HCT116 (cell line): ENCODE results near the gene SLC25A30. TPM values are rescaled to one million over a fixed set of nuclear protein-coding genes. Genes with fewer than 3 reads are reported as not detected.
A peak's percentile ranks its signal among the peaks of the same experiment; 100 is the strongest.

Source experiments
- ATAC-seq: fragments of 200-7000 bp; cut with Tn5 transposase; 2 replicates; pipeline ENCODE4 v1.9.1; 2020; ENCODE audit warnings: mild to moderate bottlenecking, moderate library complexity
- Bru-seq: library from RNA; stranded (reverse); fragments of 400-500 nt; gene quantifications from one replicate; lab custom pipeline; 2021; lab: Mats Ljungman, UMichigan
- BruChase-seq, 2 experiments: library from RNA; stranded (reverse); fragments of 400-500 nt; gene quantifications; one replicate each; lab custom pipeline; 2021; lab: Mats Ljungman, UMichigan
- BruUV-seq: library from RNA; stranded (reverse); fragments of 400-500 nt; replicated peaks from 2 replicates; lab custom pipeline; 2021; lab: Mats Ljungman, UMichigan
- CTCF ChIA-PET: fragments of 300-600 bp; sonication (Branson Sonifier 250); formaldehyde crosslinking; loops from one replicate; lab custom pipeline; 2021; ENCODE audit warnings: antibody characterized with exemption; lab: Charles Lee
- POLR2A ChIA-PET: fragments of 300-600, 350-600 bp; sonication (Branson Sonifier 250); formaldehyde crosslinking; loops from one replicate; lab custom pipeline; 2021; ENCODE audit warnings: antibody characterized with exemption; lab: Charles Lee
- RAD21 ChIA-PET, 2 experiments: fragments of 300-600 bp; sonication (Branson Sonifier 250); formaldehyde crosslinking; loops; one replicate each; lab custom pipeline; 2023; ENCODE audit warnings: low total read pairs in 2 of 2; ENCODE audit not compliant: uncharacterized antibody in 2 of 2, unreplicated experiment in 2 of 2, low non-redundant PET in 1 of 2; lab: Charles Lee
- DNase-seq: peaks from one replicate; pipeline ENCODE4 v3.0.0-alpha.2; 2010; ENCODE audit warnings: low read depth, low spot score
- H2AFZ ChIP-seq: fragments of 200-600 bp; shearing (Covaris generic), sonication (generic); 2 replicates; pipeline ENCODE4 v1.6.1; 2017; ENCODE audit warnings: low read depth, mixed run types, mixed read lengths, antibody characterized with exemption, low read length; ENCODE audit not compliant: poor library complexity, severe bottlenecking
- H3K27ac ChIP-seq: 2 replicates; pipeline ENCODE4 v1.5.1; 2012; ENCODE audit warnings: low read depth, low read length
- H3K27me3 ChIP-seq: fragments of 200-600 bp; sonication (generic); 2 replicates; pipeline ENCODE4 v1.6.1; 2016; ENCODE audit warnings: mixed run types, low read length, mixed read lengths; ENCODE audit not compliant: insufficient read depth
- H3K36me3 ChIP-seq, 2 experiments: fragments of 200-500 bp in 1 of 2; fragments of 200-600 bp in 1 of 2; sonication (Bioruptor generic) in 1 of 2; sonication (generic) in 1 of 2; 2 replicates each; pipeline versions ENCODE4 v1.5.1 to v1.6.1; 2014 to 2016; ENCODE audit warnings: low read length in 2 of 2, inconsistent platforms in 1 of 2, mixed read lengths in 1 of 2, mixed run types in 1 of 2; ENCODE audit not compliant: insufficient read depth in 2 of 2, control insufficient read depth in 1 of 2
- H3K4me1 ChIP-seq, 2 experiments: fragments of 200-600 bp in 1 of 2; sonication (generic) in 1 of 2; 2 replicates each; pipeline versions ENCODE4 v1.5.1 to v1.6.1; 2012 to 2017; ENCODE audit warnings: low read length in 2 of 2, inconsistent platforms in 1 of 2, mild to moderate bottlenecking in 1 of 2, mixed read lengths in 1 of 2, mixed run types in 1 of 2, moderate library complexity in 1 of 2; ENCODE audit not compliant: insufficient read depth in 2 of 2, control insufficient read depth in 1 of 2
- H3K4me2 ChIP-seq: fragments of 200-600 bp; sonication (generic); 2 replicates; pipeline ENCODE4 v1.6.1; 2017; ENCODE audit warnings: mixed run types, low read length, mixed read lengths
- H3K4me3 ChIP-seq, 2 experiments: fragments of 200-600 bp in 1 of 2; sonication (generic) in 1 of 2; replicated peaks in 1 of 2; 2 replicates each; pipeline ENCODE4 v1.5.1; 2011 to 2016; ENCODE audit warnings: low read length in 2 of 2, control low read depth in 1 of 2, low read depth in 1 of 2, mild to moderate bottlenecking in 1 of 2, mixed read lengths in 1 of 2, mixed run types in 1 of 2
- H3K79me2 ChIP-seq: fragments of 200-600 bp; sonication (generic); 2 replicates; pipeline ENCODE4 v1.6.1; 2017; ENCODE audit warnings: mild to moderate bottlenecking, mixed run types, low read length, moderate library complexity, mixed read lengths; ENCODE audit not compliant: insufficient read depth
- H3K9ac ChIP-seq: fragments of 200-600 bp; sonication (generic); 2 replicates; pipeline ENCODE4 v1.6.1; 2016; ENCODE audit warnings: low read length, mixed read lengths
- H3K9me2 ChIP-seq: fragments of 200-600 bp; sonication (generic), shearing (Covaris generic); 2 replicates; pipeline ENCODE4 v1.6.1; 2017; ENCODE audit warnings: mixed run types, mild to moderate bottlenecking, moderate library complexity; ENCODE audit not compliant: insufficient read depth
- H3K9me3 ChIP-seq, 2 experiments: fragments of 200-500 bp in 1 of 2; fragments of 200-600 bp in 1 of 2; sonication (Bioruptor generic) in 1 of 2; sonication (generic) in 1 of 2; 2 replicates each; pipeline ENCODE4 v1.6.1; 2014 to 2017; ENCODE audit warnings: low read length in 2 of 2, mixed read lengths in 2 of 2, inconsistent platforms in 1 of 2, low read depth in 1 of 2, mild to moderate bottlenecking in 1 of 2, mixed run types in 1 of 2, moderate library complexity in 1 of 2; ENCODE audit not compliant: control insufficient read depth in 1 of 2, insufficient read depth in 1 of 2
- H4K20me1 ChIP-seq: fragments of 200-600 bp; sonication (generic), shearing (Covaris generic); 2 replicates; pipeline ENCODE4 v1.6.1; 2017; ENCODE audit warnings: mixed run types, mild to moderate bottlenecking, moderate library complexity; ENCODE audit not compliant: insufficient read depth
- CBX3 ChIP-seq: IDR thresholded peaks from 2 replicates; pipeline ENCODE4 v1.6.1; 2012; ENCODE audit warnings: low read depth
- CEBPB ChIP-seq: IDR thresholded peaks from 2 replicates; pipeline ENCODE4 v1.6.1; 2012; ENCODE audit warnings: low read depth
- CTCF ChIP-seq, 3 experiments: fragments of 200-600 bp in 1 of 3; sonication (generic) in 1 of 3; IDR thresholded peaks in 2 of 3; conservative IDR thresholded peaks in 1 of 3; 2 replicates each; pipeline ENCODE4 v1.5.1; 2012 to 2017; ENCODE audit warnings: low read depth in 2 of 3, low read length in 2 of 3, antibody characterized with exemption in 1 of 3, borderline replicate concordance in 1 of 3, control low read depth in 1 of 3, mild to moderate bottlenecking in 1 of 3, mixed read lengths in 1 of 3, mixed run types in 1 of 3, moderate library complexity in 1 of 3; ENCODE audit not compliant: insufficient read depth in 1 of 3
- EGR1 ChIP-seq: IDR thresholded peaks from 2 replicates; pipeline ENCODE4 v1.6.1; 2012; ENCODE audit warnings: low read depth
- EZH2 ChIP-seq: fragments of 200-600 bp; sonication (generic); IDR thresholded peaks from 2 replicates; pipeline ENCODE4 v1.6.1; 2017; ENCODE audit warnings: antibody characterized with exemption, mixed run types
- EZH2phosphoT487 ChIP-seq: fragments of 200-600 bp; IDR thresholded peaks from 2 replicates; pipeline ENCODE4 v1.6.1; 2018; ENCODE audit warnings: antibody characterized with exemption, borderline replicate concordance
- FOSL1 ChIP-seq: IDR thresholded peaks from 2 replicates; pipeline ENCODE4 v1.6.1; 2012; ENCODE audit warnings: low read depth
- JUND ChIP-seq: IDR thresholded peaks from 2 replicates; pipeline ENCODE4 v1.6.1; 2012
- POLR2A ChIP-seq: IDR thresholded peaks from 2 replicates; pipeline ENCODE4 v1.7.0; 2011; ENCODE audit warnings: borderline replicate concordance; ENCODE audit not compliant: insufficient read depth, insufficient read length; ENCODE audit errors: extremely low read depth
- POLR2AphosphoS5 ChIP-seq: IDR thresholded peaks from 2 replicates; pipeline ENCODE4 v1.6.1; 2011; ENCODE audit warnings: mild to moderate bottlenecking, low read depth, low read length, moderate library complexity
- RAD21 ChIP-seq: IDR thresholded peaks from 2 replicates; pipeline ENCODE4 v1.6.1; 2012; ENCODE audit warnings: low read depth, mild to moderate bottlenecking
- SIN3A ChIP-seq: IDR thresholded peaks from 2 replicates; pipeline ENCODE4 v1.6.1; 2012; ENCODE audit warnings: low read depth
- SP1 ChIP-seq: IDR thresholded peaks from 2 replicates; pipeline ENCODE4 v1.6.1; 2012; ENCODE audit warnings: low read depth
- SRF ChIP-seq: IDR thresholded peaks from 2 replicates; pipeline ENCODE4 v1.6.1; 2012; ENCODE audit warnings: low read depth
- ZNF274 ChIP-seq: fragments of 200-500 bp; sonication (Bioruptor generic); IDR thresholded peaks from 2 replicates; pipeline ENCODE4 v1.6.1; 2014; ENCODE audit warnings: mild to moderate bottlenecking, low read depth, low read length, inconsistent platforms
- intact Hi-C: fragments of 100-400 bp; cut with micrococcal nuclease; formaldehyde crosslinking; loops from 2 replicates; pipeline ENCODE4 v1.10.0; 2022
- long read RNA-seq: library from polyadenylated mRNA; unstranded; transcript quantifications from one replicate; pipeline ENCODE4 v2.0.0, GENCODE V29; 2021; ENCODE audit not compliant: unreplicated experiment
- polyA plus RNA-seq: library from polyadenylated mRNA; unstranded; fragments of >200 nt; gene quantifications from 2 replicates; pipeline ENCODE4 v1.2.1, GENCODE V29; 2012; ENCODE audit warnings: missing spikeins
- total RNA-seq: library from RNA; stranded (reverse); gene quantifications from one replicate; pipeline ENCODE4 v1.2.1, GENCODE V29; 2021; ENCODE audit not compliant: unreplicated experiment
- TF ChIP-seq, protein P1 (sequence below): IDR thresholded peaks from 2 replicates; pipeline ENCODE4 v1.6.1; 2012; ENCODE audit warnings: low read depth
- TF ChIP-seq, protein P2 (sequence below): IDR thresholded peaks from 2 replicates; pipeline ENCODE4 v1.6.1; 2011; ENCODE audit warnings: mild to moderate bottlenecking, low read length, moderate library complexity; ENCODE audit not compliant: insufficient replicate concordance; ENCODE audit errors: extremely low read depth

SLC25A30 gene
- total RNA-seq: 29.2 TPM
- polyA plus RNA-seq: 18.9 and 19.8 TPM in 2 replicates
- percentile 64 among the genes with signal in this experiment for Bru-seq, nascent RNA
- percentile 84 among the genes with signal in this experiment for BruChase-seq, experiment 1, labeled RNA remaining after a 6-hour chase
- percentile 85 among the genes with signal in this experiment for BruChase-seq, experiment 2, labeled RNA remaining after a 2-hour chase
- long read RNA-seq, transcript SLC25A30-204 (10 exons, 3,670 nt): major isoform, 7 of 22 reads
- long read RNA-seq, partial matches to known transcripts: 1 of 22 reads
- long read RNA-seq, other reads (novel, unspliced or antisense): 14 of 22 reads

- Histone ChIP-seq H3K4me3 (peak within 1 kb of the TSS; percentile 65 to 72), H3K27me3 (no peaks in the 10 kb centered on the region), H3K9me2 (no peaks in the 10 kb centered on the region), H4K20me1 (no peaks in the 10 kb centered on the region), H3K36me3 (no peaks in the 10 kb centered on the region), H2AFZ (peak within 1 kb of the TSS; percentile 100), H3K9ac (peak within 1 kb of the TSS; percentile 83), H3K9me3 (no peaks in the 10 kb centered on the region), H3K79me2 (peaks cover 22% of the 10 kb centered on the region), H3K4me1 (peaks cover 4 to 13% of the 10 kb centered on the region in 2 experiments; a peak in 3 of 4 replicates), H3K27ac (peak within 1 kb of the TSS; percentile 84), H3K4me2 (peak within 1 kb of the TSS; percentile 88)
- DNase-seq (peak; percentile 91), ATAC-seq (peak; percentile 96)
- POLR2A ChIA-PET: interaction anchor here (0.6 to 1.2 kb wide), 6 partner anchors 17 to 587 kb away, joined by 3 to 5 read pairs (median 4); partner anchors contain the start of gene COG3
- intact Hi-C loops: no loop called here
- RAD21 ChIA-PET: interaction anchor here (0.6 to 0.7 kb wide), 3 partner anchors 11 to 167 kb away, joined by 3 to 5 read pairs (median 3); no protein-coding TSS in a partner anchor
- CTCF ChIA-PET: interaction anchor here (0.8 to 1.1 kb wide), 3 partner anchors 24 to 311 kb away, joined by 3 to 6 read pairs (median 5); partner anchors contain the start of gene COG3
- TSS peak; percentile 80 for BruUV-seq
- TF ChIP-seq RAD21: no peak
- TF ChIP-seq EZH2: no peak
- TF ChIP-seq EGR1: no peak
- TF ChIP-seq JUND: no peak
- TF ChIP-seq POLR2AphosphoS5: peak; percentile 94
- TF ChIP-seq, protein P1, sequence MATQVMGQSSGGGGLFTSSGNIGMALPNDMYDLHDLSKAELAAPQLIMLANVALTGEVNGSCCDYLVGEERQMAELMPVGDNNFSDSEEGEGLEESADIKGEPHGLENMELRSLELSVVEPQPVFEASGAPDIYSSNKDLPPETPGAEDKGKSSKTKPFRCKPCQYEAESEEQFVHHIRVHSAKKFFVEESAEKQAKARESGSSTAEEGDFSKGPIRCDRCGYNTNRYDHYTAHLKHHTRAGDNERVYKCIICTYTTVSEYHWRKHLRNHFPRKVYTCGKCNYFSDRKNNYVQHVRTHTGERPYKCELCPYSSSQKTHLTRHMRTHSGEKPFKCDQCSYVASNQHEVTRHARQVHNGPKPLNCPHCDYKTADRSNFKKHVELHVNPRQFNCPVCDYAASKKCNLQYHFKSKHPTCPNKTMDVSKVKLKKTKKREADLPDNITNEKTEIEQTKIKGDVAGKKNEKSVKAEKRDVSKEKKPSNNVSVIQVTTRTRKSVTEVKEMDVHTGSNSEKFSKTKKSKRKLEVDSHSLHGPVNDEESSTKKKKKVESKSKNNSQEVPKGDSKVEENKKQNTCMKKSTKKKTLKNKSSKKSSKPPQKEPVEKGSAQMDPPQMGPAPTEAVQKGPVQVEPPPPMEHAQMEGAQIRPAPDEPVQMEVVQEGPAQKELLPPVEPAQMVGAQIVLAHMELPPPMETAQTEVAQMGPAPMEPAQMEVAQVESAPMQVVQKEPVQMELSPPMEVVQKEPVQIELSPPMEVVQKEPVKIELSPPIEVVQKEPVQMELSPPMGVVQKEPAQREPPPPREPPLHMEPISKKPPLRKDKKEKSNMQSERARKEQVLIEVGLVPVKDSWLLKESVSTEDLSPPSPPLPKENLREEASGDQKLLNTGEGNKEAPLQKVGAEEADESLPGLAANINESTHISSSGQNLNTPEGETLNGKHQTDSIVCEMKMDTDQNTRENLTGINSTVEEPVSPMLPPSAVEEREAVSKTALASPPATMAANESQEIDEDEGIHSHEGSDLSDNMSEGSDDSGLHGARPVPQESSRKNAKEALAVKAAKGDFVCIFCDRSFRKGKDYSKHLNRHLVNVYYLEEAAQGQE: no peak
- TF ChIP-seq POLR2A: peak; percentile 68
- TF ChIP-seq SIN3A: peak; percentile 71; the same call in 1 of the 2 replicates
- TF ChIP-seq CTCF (IDR thresholded peaks at IDR 0.05 in 2 of 3, conservative IDR thresholded peaks at IDR 0.05 in 1 of 3; ENCODE audit: borderline replicate concordance in 1 of 3, insufficient read depth in 1 of 3, low read depth in 2 of 3, low read length in 2 of 3): no peak
- peak; percentile 42; the same call in 1 of the 2 replicates for TF ChIP-seq SRF
- TF ChIP-seq EZH2phosphoT487: no peak
- TF ChIP-seq SP1: peak; percentile 67
- no peak for TF ChIP-seq ZNF274
- TF ChIP-seq FOSL1: no peak
- TF ChIP-seq CBX3: 0 out of 2 replicates have a peak, but pooled peaks have one; percentile 28
- TF ChIP-seq, protein P2, sequence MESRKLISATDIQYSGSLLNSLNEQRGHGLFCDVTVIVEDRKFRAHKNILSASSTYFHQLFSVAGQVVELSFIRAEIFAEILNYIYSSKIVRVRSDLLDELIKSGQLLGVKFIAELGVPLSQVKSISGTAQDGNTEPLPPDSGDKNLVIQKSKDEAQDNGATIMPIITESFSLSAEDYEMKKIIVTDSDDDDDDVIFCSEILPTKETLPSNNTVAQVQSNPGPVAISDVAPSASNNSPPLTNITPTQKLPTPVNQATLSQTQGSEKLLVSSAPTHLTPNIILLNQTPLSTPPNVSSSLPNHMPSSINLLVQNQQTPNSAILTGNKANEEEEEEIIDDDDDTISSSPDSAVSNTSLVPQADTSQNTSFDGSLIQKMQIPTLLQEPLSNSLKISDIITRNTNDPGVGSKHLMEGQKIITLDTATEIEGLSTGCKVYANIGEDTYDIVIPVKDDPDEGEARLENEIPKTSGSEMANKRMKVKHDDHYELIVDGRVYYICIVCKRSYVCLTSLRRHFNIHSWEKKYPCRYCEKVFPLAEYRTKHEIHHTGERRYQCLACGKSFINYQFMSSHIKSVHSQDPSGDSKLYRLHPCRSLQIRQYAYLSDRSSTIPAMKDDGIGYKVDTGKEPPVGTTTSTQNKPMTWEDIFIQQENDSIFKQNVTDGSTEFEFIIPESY: no peak
- TF ChIP-seq CEBPB: no peak
Observed at GRCh38 chr13:45417790-45418534, at the start of gene SLC25A30. Gene SLC25A30, minus strand, starts transcription at chr13:45418373. Its CDS starts 6,948 bp downstream, at chr13:45411425.
